Neural cell (in vitro differentiated cells): ENCODE data around the gene HOXC12. TPM values are rescaled to one million over a fixed set of nuclear protein-coding genes. Genes with fewer than 3 reads are reported as not detected.

Experiments used
- H2AFZ ChIP-seq: fragments of 200-600, 300-800 bp; sonication (generic), shearing (Covaris generic); 2 replicates; pipeline ENCODE4 v1.6.0; 2014; ENCODE audit warnings: low read depth, mild to moderate bottlenecking, antibody characterized with exemption, low read length, moderate library complexity
- H3F3A ChIP-seq: fragments of 200-600 bp; shearing (Covaris generic); 2 replicates; pipeline ENCODE4 v1.6.1; 2016; ENCODE audit warnings: mild to moderate bottlenecking, moderate library complexity, mixed read lengths, antibody characterized with exemption, low read length; ENCODE audit not compliant: insufficient read depth, poor library complexity, severe bottlenecking
- H3K27ac ChIP-seq: fragments of 200-600, 300-800 bp; sonication (generic), shearing (Covaris generic); 2 replicates; pipeline ENCODE4 v1.5.1; 2014; ENCODE audit warnings: mild to moderate bottlenecking, low read length, moderate library complexity
- H3K27me3 ChIP-seq: fragments of 300-800, 200-600 bp; sonication (generic), shearing (Covaris generic); 2 replicates; pipeline ENCODE4 v1.6.0; 2014; ENCODE audit warnings: mild to moderate bottlenecking, low read depth, low read length, moderate library complexity; ENCODE audit not compliant: insufficient read depth
- H3K36me3 ChIP-seq: fragments of 300-800, 200-600 bp; sonication (generic), shearing (Covaris generic); 2 replicates; pipeline ENCODE4 v1.5.1; 2014; ENCODE audit warnings: mild to moderate bottlenecking, antibody characterized with exemption, low read length, moderate library complexity; ENCODE audit not compliant: insufficient read depth
- H3K4me2 ChIP-seq: fragments of 300-800, 200-600 bp; sonication (generic), shearing (Covaris generic); 2 replicates; pipeline ENCODE4 v1.6.0; 2014; ENCODE audit warnings: mild to moderate bottlenecking, low read length
- H3K4me3 ChIP-seq: fragments of 300-800, 200-600 bp; sonication (generic), shearing (Covaris generic); 2 replicates; pipeline ENCODE4 v1.5.1; 2014; ENCODE audit warnings: mild to moderate bottlenecking, low read length, moderate library complexity
- H3K79me2 ChIP-seq: fragments of 200-600 bp; shearing (Covaris generic); replicated peaks from 2 replicates; pipeline ENCODE4 v1.6.0; 2014; ENCODE audit warnings: mild to moderate bottlenecking, low read length, moderate library complexity; ENCODE audit not compliant: insufficient read depth
- H3K9ac ChIP-seq: fragments of 300-800, 200-600 bp; sonication (generic), shearing (Covaris generic); 2 replicates; pipeline ENCODE4 v1.6.1; 2016; ENCODE audit warnings: mild to moderate bottlenecking, low read length, mixed read lengths
- H3K9me2 ChIP-seq: fragments of 200-600 bp; shearing (Covaris generic); 2 replicates; pipeline ENCODE4 v1.6.1; 2016; ENCODE audit warnings: mild to moderate bottlenecking, low read length, mixed read lengths; ENCODE audit not compliant: insufficient read depth
- H3K9me3 ChIP-seq: fragments of 200-600, 300-800 bp; sonication (generic), shearing (Covaris generic); 2 replicates; pipeline ENCODE4 v1.6.1; 2016; ENCODE audit warnings: mild to moderate bottlenecking, mixed run types, low read length, moderate library complexity, mixed read lengths
- H4K20me1 ChIP-seq: fragments of 200-600 bp; shearing (Covaris generic); 2 replicates; pipeline ENCODE4 v1.6.1; 2016; ENCODE audit warnings: mild to moderate bottlenecking, mixed run types; ENCODE audit not compliant: insufficient read depth
- EP300 ChIP-seq: fragments of 450-650 bp; conservative IDR thresholded peaks from 2 replicates; pipeline ENCODE4 v1.6.1; 2014; ENCODE audit warnings: antibody characterized with exemption, mild to moderate bottlenecking, moderate library complexity; ENCODE audit not compliant: poor library complexity, severe bottlenecking
- EZH2 ChIP-seq: fragments of 200-600, 300-800 bp; shearing (Covaris generic), sonication (generic); IDR thresholded peaks from 2 replicates; pipeline ENCODE4 v1.6.1; 2014; ENCODE audit warnings: antibody characterized with exemption, low read length, borderline replicate concordance, mild to moderate bottlenecking; ENCODE audit not compliant: insufficient read depth, poor library complexity, severe bottlenecking
- POLR2AphosphoS5 ChIP-seq: IDR thresholded peaks from 2 replicates; pipeline ENCODE4 v1.6.1; 2012
- RAD21 ChIP-seq: fragments of 450-650 bp; conservative IDR thresholded peaks from 2 replicates; pipeline ENCODE4 v1.6.1; 2014; ENCODE audit warnings: antibody characterized with exemption, mild to moderate bottlenecking, moderate library complexity
- SMC3 ChIP-seq: fragments of 450-650 bp; conservative IDR thresholded peaks from 2 replicates; pipeline ENCODE4 v1.6.1; 2014; ENCODE audit warnings: antibody characterized with exemption, mild to moderate bottlenecking, moderate library complexity; ENCODE audit not compliant: poor library complexity
- TAF1 ChIP-seq: IDR thresholded peaks from 2 replicates; pipeline ENCODE4 v1.6.1; 2012; ENCODE audit warnings: low read depth
- polyA plus RNA-seq: library from polyadenylated mRNA; depleted of rRNA; stranded (reverse); fragments of >200 nt; gene quantifications from 2 replicates; pipeline ENCODE4 v1.2.3, GENCODE V29; 2014
- TF ChIP-seq, protein P1 (sequence below): IDR thresholded peaks from 2 replicates; pipeline ENCODE4 v1.6.1; 2012; ENCODE audit warnings: borderline replicate concordance
- TF ChIP-seq, protein P2 (sequence below): fragments of 450-650 bp; IDR thresholded peaks from 2 replicates; pipeline ENCODE4 v1.5.1; 2014; ENCODE audit warnings: antibody characterized with exemption, mild to moderate bottlenecking, moderate library complexity; ENCODE audit not compliant: poor library complexity, severe bottlenecking

HOXC12 gene
- polyA plus RNA-seq, 1 donor from 2014 or later = not detected

- Histone ChIP-seq H4K20me1 (no peaks in the 10 kb centered on the region), H3K27ac (no peak overlapping the region), H3F3A (no peaks in the 10 kb centered on the region), H3K4me2 (no peak overlapping the region), H3K36me3 (no peaks in the 10 kb centered on the region), H3K9ac (no peak overlapping the region), H3K9me2 (no peaks in the 10 kb centered on the region), H2AFZ (no peak overlapping the region), H3K79me2 (no peaks in the 10 kb centered on the region), H3K27me3 (peaks cover 100% of the 10 kb centered on the region), H3K9me3 (no peaks in the 10 kb centered on the region), H3K4me3 (no peak overlapping the region)
- TF ChIP-seq RAD21 (no peak), EZH2 (peak; percentile 7)
Measured at GRCh38 chr12:53930591-53931255, 24.0 kb upstream of the HOXC12 start.

GRCh38 chr12:53931844-53932581, 22.7 kb upstream of the HOXC12 start:
- H3K4me2 ChIP-seq = no peak overlapping the region
- H3F3A ChIP-seq = no peaks in the 10 kb centered on the region
- peaks cover 100% of the 10 kb centered on the region for H3K27me3 ChIP-seq
- TF ChIP-seq, protein P1, sequence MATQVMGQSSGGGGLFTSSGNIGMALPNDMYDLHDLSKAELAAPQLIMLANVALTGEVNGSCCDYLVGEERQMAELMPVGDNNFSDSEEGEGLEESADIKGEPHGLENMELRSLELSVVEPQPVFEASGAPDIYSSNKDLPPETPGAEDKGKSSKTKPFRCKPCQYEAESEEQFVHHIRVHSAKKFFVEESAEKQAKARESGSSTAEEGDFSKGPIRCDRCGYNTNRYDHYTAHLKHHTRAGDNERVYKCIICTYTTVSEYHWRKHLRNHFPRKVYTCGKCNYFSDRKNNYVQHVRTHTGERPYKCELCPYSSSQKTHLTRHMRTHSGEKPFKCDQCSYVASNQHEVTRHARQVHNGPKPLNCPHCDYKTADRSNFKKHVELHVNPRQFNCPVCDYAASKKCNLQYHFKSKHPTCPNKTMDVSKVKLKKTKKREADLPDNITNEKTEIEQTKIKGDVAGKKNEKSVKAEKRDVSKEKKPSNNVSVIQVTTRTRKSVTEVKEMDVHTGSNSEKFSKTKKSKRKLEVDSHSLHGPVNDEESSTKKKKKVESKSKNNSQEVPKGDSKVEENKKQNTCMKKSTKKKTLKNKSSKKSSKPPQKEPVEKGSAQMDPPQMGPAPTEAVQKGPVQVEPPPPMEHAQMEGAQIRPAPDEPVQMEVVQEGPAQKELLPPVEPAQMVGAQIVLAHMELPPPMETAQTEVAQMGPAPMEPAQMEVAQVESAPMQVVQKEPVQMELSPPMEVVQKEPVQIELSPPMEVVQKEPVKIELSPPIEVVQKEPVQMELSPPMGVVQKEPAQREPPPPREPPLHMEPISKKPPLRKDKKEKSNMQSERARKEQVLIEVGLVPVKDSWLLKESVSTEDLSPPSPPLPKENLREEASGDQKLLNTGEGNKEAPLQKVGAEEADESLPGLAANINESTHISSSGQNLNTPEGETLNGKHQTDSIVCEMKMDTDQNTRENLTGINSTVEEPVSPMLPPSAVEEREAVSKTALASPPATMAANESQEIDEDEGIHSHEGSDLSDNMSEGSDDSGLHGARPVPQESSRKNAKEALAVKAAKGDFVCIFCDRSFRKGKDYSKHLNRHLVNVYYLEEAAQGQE = no peak
- TF ChIP-seq EZH2 = no peak
- TF ChIP-seq RAD21 = no peak
- TF ChIP-seq, protein P2, sequence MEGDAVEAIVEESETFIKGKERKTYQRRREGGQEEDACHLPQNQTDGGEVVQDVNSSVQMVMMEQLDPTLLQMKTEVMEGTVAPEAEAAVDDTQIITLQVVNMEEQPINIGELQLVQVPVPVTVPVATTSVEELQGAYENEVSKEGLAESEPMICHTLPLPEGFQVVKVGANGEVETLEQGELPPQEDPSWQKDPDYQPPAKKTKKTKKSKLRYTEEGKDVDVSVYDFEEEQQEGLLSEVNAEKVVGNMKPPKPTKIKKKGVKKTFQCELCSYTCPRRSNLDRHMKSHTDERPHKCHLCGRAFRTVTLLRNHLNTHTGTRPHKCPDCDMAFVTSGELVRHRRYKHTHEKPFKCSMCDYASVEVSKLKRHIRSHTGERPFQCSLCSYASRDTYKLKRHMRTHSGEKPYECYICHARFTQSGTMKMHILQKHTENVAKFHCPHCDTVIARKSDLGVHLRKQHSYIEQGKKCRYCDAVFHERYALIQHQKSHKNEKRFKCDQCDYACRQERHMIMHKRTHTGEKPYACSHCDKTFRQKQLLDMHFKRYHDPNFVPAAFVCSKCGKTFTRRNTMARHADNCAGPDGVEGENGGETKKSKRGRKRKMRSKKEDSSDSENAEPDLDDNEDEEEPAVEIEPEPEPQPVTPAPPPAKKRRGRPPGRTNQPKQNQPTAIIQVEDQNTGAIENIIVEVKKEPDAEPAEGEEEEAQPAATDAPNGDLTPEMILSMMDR = no peak
- TF ChIP-seq POLR2AphosphoS5 = no peak
- no peak for TF ChIP-seq SMC3
- H3K27ac ChIP-seq = no peak overlapping the region
- no peaks in the 10 kb centered on the region for H3K36me3 ChIP-seq
- H3K4me3 ChIP-seq = no peak overlapping the region
- no peaks in the 10 kb centered on the region for H4K20me1 ChIP-seq
- no peaks in the 10 kb centered on the region for H3K79me2 ChIP-seq
- H2AFZ ChIP-seq = no peak overlapping the region
- H3K9ac ChIP-seq = no peak overlapping the region
- no peaks in the 10 kb centered on the region for H3K9me3 ChIP-seq
- no peaks in the 10 kb centered on the region for H3K9me2 ChIP-seq

DNA sequence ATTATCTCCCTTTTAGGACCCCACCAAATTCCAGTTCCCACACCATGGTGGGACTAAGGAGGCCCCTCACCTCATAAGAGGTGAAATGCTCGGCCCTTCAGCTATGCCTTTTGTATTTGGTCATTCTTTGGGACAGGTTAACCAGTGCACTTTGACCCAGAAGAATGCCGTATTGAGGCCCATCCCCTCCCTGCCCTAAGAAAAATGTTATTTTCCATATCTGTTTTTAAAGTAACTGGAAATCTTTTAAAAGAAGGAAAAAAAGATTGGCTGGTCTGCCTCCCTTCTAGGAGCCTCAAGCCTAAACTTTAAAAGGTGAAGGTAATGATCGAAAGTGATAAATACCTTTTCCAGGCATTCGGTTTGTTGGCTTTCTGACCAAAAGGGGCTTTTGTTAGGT, 21.8 kb upstream of the HOXC12 start:
- H3K9ac ChIP-seq = no peak overlapping the region
- no peaks in the 10 kb centered on the region for H3K9me3 ChIP-seq
- no peaks in the 10 kb centered on the region for H3K9me2 ChIP-seq
- H3K79me2 ChIP-seq = no peaks in the 10 kb centered on the region
- H3K27ac ChIP-seq = no peak overlapping the region
- no peak overlapping the region for H2AFZ ChIP-seq
- no peak overlapping the region for H3K4me3 ChIP-seq
- no peaks in the 10 kb centered on the region for H4K20me1 ChIP-seq
- peaks cover 100% of the 10 kb centered on the region for H3K27me3 ChIP-seq
- H3F3A ChIP-seq = no peaks in the 10 kb centered on the region
- no peaks in the 10 kb centered on the region for H3K36me3 ChIP-seq
- no peak overlapping the region for H3K4me2 ChIP-seq
- TF ChIP-seq, protein P2 = no peak
- TF ChIP-seq TAF1 (no peak), RAD21 (no peak), EZH2 (no peak), SMC3 (no peak), EP300 (no peak)
- TF ChIP-seq, protein P1 = no peak
